HepG2 (cell line): ENCODE measurements around the gene CISH. TPM values are rescaled to one million over a fixed set of nuclear protein-coding genes. Genes with fewer than 3 reads are reported as not detected.

Experiments
- ADNP ChIP-seq: sonication (generic); formaldehyde crosslinking; IDR thresholded peaks from 2 replicates; pipeline ENCODE4 v1.4.0; 2020; ENCODE audit warnings: missing genetic modification reagents
- FOXO4 ChIP-seq: sonication (generic); formaldehyde crosslinking; conservative IDR thresholded peaks from 2 replicates; pipeline ENCODE4 v1.8.1; 2023; ENCODE audit warnings: missing genetic modification reagents
- GFI1 ChIP-seq: sonication (generic); formaldehyde crosslinking; IDR thresholded peaks from 2 replicates; pipeline ENCODE4 v1.5.0; 2020; ENCODE audit warnings: missing genetic modification reagents, mild to moderate bottlenecking, borderline replicate concordance
- HCFC1 ChIP-seq: fragments of 150-350 bp; IDR thresholded peaks from 2 replicates; pipeline ENCODE4 v1.6.1; 2014; ENCODE audit warnings: low read depth, low read length
- HOXA9 ChIP-seq: sonication (generic); formaldehyde crosslinking; IDR thresholded peaks from 2 replicates; pipeline ENCODE4 v1.8.1; 2022; ENCODE audit warnings: missing genetic modification reagents, mild to moderate bottlenecking, moderate library complexity, borderline replicate concordance
- IRF2 ChIP-seq: IDR thresholded peaks from 2 replicates; pipeline ENCODE4 v1.6.1; 2018; ENCODE audit warnings: missing genetic modification reagents, missing compliant biosample characterization
- KDM5A ChIP-seq: fragments of 200-600 bp; sonication (generic); IDR thresholded peaks from 2 replicates; pipeline ENCODE4 v1.7.0; 2018; ENCODE audit warnings: antibody characterized with exemption, mild to moderate bottlenecking, low read length, borderline replicate concordance
- SRSF9 ChIP-seq: fragments of 200-400 bp; formaldehyde crosslinking; IDR thresholded peaks from 2 replicates; pipeline ENCODE4 v1.6.1; 2018; ENCODE audit warnings: borderline replicate concordance, mild to moderate bottlenecking, low read depth, low read length; ENCODE audit not compliant: insufficient read depth, poor library complexity, severe bottlenecking
- SUZ12 ChIP-seq: fragments of 150-350 bp; IDR thresholded peaks from 2 replicates; pipeline ENCODE4 v1.6.1; 2014; ENCODE audit warnings: low read depth, low read length
- ZBTB39 ChIP-seq: sonication (generic); formaldehyde crosslinking; IDR thresholded peaks from 2 replicates; pipeline ENCODE4 v1.5.0; 2020; ENCODE audit warnings: missing genetic modification reagents
- ZHX2 ChIP-seq, 2 experiments: sonication (generic) in 1 of 2; formaldehyde crosslinking in 1 of 2; IDR thresholded peaks; 2 replicates each; pipeline versions ENCODE4 v1.6.1 to v1.9.0; 2014 to 2022; ENCODE audit warnings: antibody characterized with exemption in 1 of 2, borderline replicate concordance in 1 of 2, inconsistent platforms in 1 of 2, low read depth in 1 of 2, missing genetic modification reagents in 1 of 2
- ZKSCAN5 ChIP-seq: sonication (generic); formaldehyde crosslinking; IDR thresholded peaks from 2 replicates; pipeline ENCODE4 v1.5.1; 2020; ENCODE audit warnings: mild to moderate bottlenecking, missing genetic modification reagents
- ZNF230 ChIP-seq: sonication (generic); formaldehyde crosslinking; IDR thresholded peaks from 2 replicates; pipeline ENCODE4 v1.4.0; 2020; ENCODE audit warnings: mild to moderate bottlenecking, missing genetic modification reagents
- ZNF382 ChIP-seq: sonication (generic); formaldehyde crosslinking; IDR thresholded peaks from 2 replicates; pipeline ENCODE4 v1.5.0; 2020; ENCODE audit warnings: missing genetic modification reagents, mild to moderate bottlenecking, borderline replicate concordance
- ZNF414 ChIP-seq: sonication (generic); formaldehyde crosslinking; IDR thresholded peaks from 2 replicates; pipeline ENCODE4 v1.5.0; 2020; ENCODE audit warnings: missing genetic modification reagents
- ZNF552 ChIP-seq: sonication (generic); formaldehyde crosslinking; IDR thresholded peaks from 2 replicates; pipeline ENCODE4 v1.9.0; 2022; ENCODE audit warnings: missing genetic modification reagents, mild to moderate bottlenecking, borderline replicate concordance
- ZNF672 ChIP-seq: sonication (generic); formaldehyde crosslinking; IDR thresholded peaks from 2 replicates; pipeline ENCODE4 v1.8.1; 2022; ENCODE audit warnings: missing genetic modification reagents
- ZNF790 ChIP-seq: sonication (generic); formaldehyde crosslinking; IDR thresholded peaks from 2 replicates; pipeline ENCODE4 v1.8.0; 2022; ENCODE audit warnings: missing genetic modification reagents, mild to moderate bottlenecking, borderline replicate concordance
- polyA plus RNA-seq, 8 experiments: library from polyadenylated mRNA; depleted of rRNA in 3 of 8; stranded (reverse) in 7 of 8; unstranded in 1 of 8; fragments of >200 nt; fragmentation: Illumina TruSeq in 4 of 8; extraction: Trizol in 4 of 8; gene quantifications; 2 replicates each; pipeline versions ENCODE4 v1.2.1 to v1.2.3, GENCODE V29; 2011 to 2016; ENCODE audit warnings: low read depth in 4 of 8, missing spikeins in 1 of 8, mixed read lengths in 1 of 8; ENCODE audit not compliant: insufficient read depth in 1 of 8
- total RNA-seq, 5 experiments: library from RNA; depleted of rRNA; stranded (reverse); fragments of >200 nt; fragmentation: Illumina TruSeq; extraction: Trizol; gene quantifications; 2 replicates each; pipeline ENCODE4 v1.2.3, GENCODE V29; 2016; ENCODE audit warnings: low read depth in 1 of 5

Gene CISH
- total and polyA plus RNA-seq, 2 of the 13 experiments (the other 11 are each of a cell fraction or from before 2014, with no cell fraction given) = 0.91 to 1.5 TPM

GRCh38 chr3:50611464-50612233 is at the start of gene CISH (continued):
- TF ChIP-seq ZNF414 (CRISPR knock-in tag) = no peak
- no peak for TF ChIP-seq ZNF382 (CRISPR knock-in tag)
- peak; percentile 93 for TF ChIP-seq HOXA9
- no peak for TF ChIP-seq ZKSCAN5 (CRISPR knock-in tag)
- no peak for TF ChIP-seq SUZ12
- no peak for TF ChIP-seq ADNP (CRISPR knock-in tag)
- TF ChIP-seq ZBTB39 (CRISPR knock-in tag) = no peak; the same call in 1 of the 2 replicates
- no peak for TF ChIP-seq HCFC1
- peak; percentile 75 for TF ChIP-seq GFI1
- TF ChIP-seq ZNF230 (CRISPR knock-in tag) = peak; percentile 89
- peak; percentile 89; the same call in 1 of the 2 replicates for TF ChIP-seq ZNF552 (CRISPR knock-in tag)
- TF ChIP-seq ZHX2 (IDR thresholded peaks at IDR 0.05; ENCODE audit: low read depth) = no peak; the same call in 1 of the 2 replicates
- TF ChIP-seq ZHX2 (CRISPR knock-in tag; IDR thresholded peaks at IDR 0.05; ENCODE audit: borderline replicate concordance) = no peak
- no peak for TF ChIP-seq FOXO4 (CRISPR knock-in tag)
- no peak; the same call in 1 of the 2 replicates for TF ChIP-seq ZNF790 (CRISPR knock-in tag)
- TF ChIP-seq KDM5A = peak; percentile 48; the same call in 1 of the 2 replicates
- TF ChIP-seq IRF2 (CRISPR knock-in tag) = 0 out of 2 replicates have a peak, but pooled peaks have one; percentile 37
- no peak for TF ChIP-seq SRSF9
- TF ChIP-seq ZNF672 = no peak
